ENCODE data around the gene SRMS.

The SRMS gene

GRCh38 chr20:63543733-63544132 is 3.8 kb downstream of the SRMS start:
- H3K27ac ChIP-seq = peak overlapping the region; percentile 95
- TF ChIP-seq CTCF (conservative IDR thresholded peaks at IDR 0.05) = no peak

- peak overlapping the region; percentile 95 for H3K27ac ChIP-seq
- no peak for TF ChIP-seq CTCF (conservative IDR thresholded peaks at IDR 0.05)
Observed at GRCh38 chr20:63543131-63543530, 4.4 kb downstream of the SRMS start.

GRCh38 chr20:63542696-63543095 is 4.9 kb downstream of the SRMS start:
- TF ChIP-seq CTCF (conservative IDR thresholded peaks at IDR 0.05) = no peak
- peak overlapping the region; percentile 95 for H3K27ac ChIP-seq

- no peak for TF ChIP-seq CTCF (conservative IDR thresholded peaks at IDR 0.05)
- H3K27ac ChIP-seq = peak overlapping the region; percentile 95
Observed at GRCh38 chr20:63542031-63542559, 5.5 kb downstream of the SRMS start.

GRCh38 chr20:63541371-63541770 is 6.2 kb downstream of the SRMS start:
- no peak for TF ChIP-seq CTCF (conservative IDR thresholded peaks at IDR 0.05)
- H3K27ac ChIP-seq = peak overlapping the region; percentile 95

- H3K27ac ChIP-seq = peak overlapping the region; percentile 95
- no peak for TF ChIP-seq CTCF (conservative IDR thresholded peaks at IDR 0.05)
Observed at GRCh38 chr20:63540417-63541186, 6.9 kb downstream of the SRMS start.

GRCh38 chr20:63539441-63540370 is 7.8 kb downstream of the SRMS start:
- H3K27ac ChIP-seq = peak overlapping the region; percentile 95

More at GRCh38 chr20:63539441-63540370, 7.8 kb downstream of the SRMS start:
- no peak for TF ChIP-seq CTCF (conservative IDR thresholded peaks at IDR 0.05)
